ENCODE results near the gene DQX1. TPM values are rescaled to one million over a fixed set of nuclear protein-coding genes. Genes with fewer than 3 reads are reported as not detected.

Gene DQX1
- total and polyA plus RNA-seq, 2 of the 4 experiments (the other 2 are of a cell fraction) = 0.07 TPM; not detected in 1

- peaks cover 22% of the 10 kb centered on the region for H3K27me3 ChIP-seq (ENCODE audit: control insufficient read depth, insufficient read depth, low read length)
- peaks cover 9% of the 10 kb centered on the region for H3K9me1 ChIP-seq (ENCODE audit: insufficient read depth, low read length)
- H4K20me1 ChIP-seq (ENCODE audit: insufficient read depth, low read length) = peaks cover 13% of the 10 kb centered on the region
- H3K56ac ChIP-seq (ENCODE audit: extremely low read depth, insufficient read depth, low read length) = no peak overlapping the region
- ChIA-PET CTCF (no interaction called here), POLR2A (ENCODE audit: unreplicated experiment) (no interaction called here)
- no peak overlapping the region for H2AK9ac ChIP-seq (replicated peaks; ENCODE audit: low read depth, low read length, poor library complexity)
- no TSS peak for BruUV-seq (replicated peaks)
- WGBS, 2 experiments (ENCODE audit: extremely low coverage in 2 of 2, insufficient read length in 1 of 2) = 96% methylated on average over 4 of the region's 10 CpGs; no CpG with 5 or more reads in 1 of the 2 experiments
- ATAC-seq (ENCODE audit: low read depth) (no peak), DNase-seq (no peak)
- no peak overlapping the region for H3K4ac ChIP-seq (ENCODE audit: low read depth, low read length)
- no peak overlapping the region for H3K4me3 ChIP-seq (ENCODE audit: insufficient read depth, low read depth, low read length)
- no peak overlapping the region for H4K5ac ChIP-seq (ENCODE audit: low read depth, low read length)
- H2BK15ac ChIP-seq (ENCODE audit: low read depth, low read length) = no peak overlapping the region
- no peak overlapping the region for H4K91ac ChIP-seq (ENCODE audit: insufficient read depth, low read depth, low read length)
- H3K27ac ChIP-seq (ENCODE audit: insufficient read depth, low read length) = no peak overlapping the region
- TF ChIP-seq, protein P1, sequence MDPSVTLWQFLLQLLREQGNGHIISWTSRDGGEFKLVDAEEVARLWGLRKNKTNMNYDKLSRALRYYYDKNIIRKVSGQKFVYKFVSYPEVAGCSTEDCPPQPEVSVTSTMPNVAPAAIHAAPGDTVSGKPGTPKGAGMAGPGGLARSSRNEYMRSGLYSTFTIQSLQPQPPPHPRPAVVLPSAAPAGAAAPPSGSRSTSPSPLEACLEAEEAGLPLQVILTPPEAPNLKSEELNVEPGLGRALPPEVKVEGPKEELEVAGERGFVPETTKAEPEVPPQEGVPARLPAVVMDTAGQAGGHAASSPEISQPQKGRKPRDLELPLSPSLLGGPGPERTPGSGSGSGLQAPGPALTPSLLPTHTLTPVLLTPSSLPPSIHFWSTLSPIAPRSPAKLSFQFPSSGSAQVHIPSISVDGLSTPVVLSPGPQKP (IDR thresholded peaks at IDR 0.05; ENCODE audit: borderline replicate concordance, low read depth, low read length) = no peak
- TF ChIP-seq RCOR1 (IDR thresholded peaks at IDR 0.05; ENCODE audit: insufficient replicate concordance, low read length) (no peak), RFX5 (IDR thresholded peaks at IDR 0.05; ENCODE audit: low read depth, low read length) (no peak), NFE2L2 (IDR thresholded peaks at IDR 0.05; ENCODE audit: low read depth, low read length) (no peak), FOS (IDR thresholded peaks at IDR 0.05; ENCODE audit: low read depth, low read length) (no peak), BHLHE40 (IDR thresholded peaks at IDR 0.05; ENCODE audit: low read depth, low read length) (no peak), USF2 (IDR thresholded peaks at IDR 0.05; ENCODE audit: low read depth, low read length) (no peak), POLR2A (IDR thresholded peaks at IDR 0.05; ENCODE audit: low read depth, low read length) (no peak), RAD21 (IDR thresholded peaks at IDR 0.05; ENCODE audit: low read length) (no peak), CHD1 (IDR thresholded peaks at IDR 0.05; ENCODE audit: low read depth, low read length) (no peak), SMC3 (IDR thresholded peaks at IDR 0.05; ENCODE audit: low read depth, low read length) (no peak)
- TF ChIP-seq, protein P2, sequence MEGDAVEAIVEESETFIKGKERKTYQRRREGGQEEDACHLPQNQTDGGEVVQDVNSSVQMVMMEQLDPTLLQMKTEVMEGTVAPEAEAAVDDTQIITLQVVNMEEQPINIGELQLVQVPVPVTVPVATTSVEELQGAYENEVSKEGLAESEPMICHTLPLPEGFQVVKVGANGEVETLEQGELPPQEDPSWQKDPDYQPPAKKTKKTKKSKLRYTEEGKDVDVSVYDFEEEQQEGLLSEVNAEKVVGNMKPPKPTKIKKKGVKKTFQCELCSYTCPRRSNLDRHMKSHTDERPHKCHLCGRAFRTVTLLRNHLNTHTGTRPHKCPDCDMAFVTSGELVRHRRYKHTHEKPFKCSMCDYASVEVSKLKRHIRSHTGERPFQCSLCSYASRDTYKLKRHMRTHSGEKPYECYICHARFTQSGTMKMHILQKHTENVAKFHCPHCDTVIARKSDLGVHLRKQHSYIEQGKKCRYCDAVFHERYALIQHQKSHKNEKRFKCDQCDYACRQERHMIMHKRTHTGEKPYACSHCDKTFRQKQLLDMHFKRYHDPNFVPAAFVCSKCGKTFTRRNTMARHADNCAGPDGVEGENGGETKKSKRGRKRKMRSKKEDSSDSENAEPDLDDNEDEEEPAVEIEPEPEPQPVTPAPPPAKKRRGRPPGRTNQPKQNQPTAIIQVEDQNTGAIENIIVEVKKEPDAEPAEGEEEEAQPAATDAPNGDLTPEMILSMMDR (conservative IDR thresholded peaks at IDR 0.05; ENCODE audit: low read depth, low read length) = no peak
- no peak overlapping the region for H3K18ac ChIP-seq (ENCODE audit: low read depth, low read length)
- H2BK120ac ChIP-seq (ENCODE audit: low read depth, low read length) = no peak overlapping the region
- peaks cover 16 to 34% of the 10 kb centered on the region in 2 experiments; a peak in 2 of 4 replicates for H3K79me1 ChIP-seq (ENCODE audit: low read depth in 1 of 2, low read length in 2 of 2)
- H2BK5ac ChIP-seq (ENCODE audit: low read depth, low read length, poor library complexity, severe bottlenecking) = no peak overlapping the region
- H3K9ac ChIP-seq (ENCODE audit: low read depth, low read length) = no peak overlapping the region
- peaks cover 27% of the 10 kb centered on the region for H3K36me3 ChIP-seq (ENCODE audit: control insufficient read depth, insufficient read depth, low read length)
- no peak overlapping the region for H2AFZ ChIP-seq (replicated peaks; ENCODE audit: low read length, poor library complexity)
- dilution Hi-C loops (cut with HindIII; ENCODE audit: low sequenced_read_pairs, unreplicated experiment) = no loop called here
- no peak overlapping the region for H3K23ac ChIP-seq (ENCODE audit: low read depth, low read length)
- in situ Hi-C loops (cut with MboI; ENCODE audit: low sequenced_read_pairs) = no loop called here
- intact Hi-C loops (cut with micrococcal nuclease) = no loop called here
- no peak overlapping the region for H3K14ac ChIP-seq (replicated peaks; ENCODE audit: low read depth, low read length)
- no peak overlapping the region for H2BK20ac ChIP-seq (ENCODE audit: low read depth, low read length)
- no peaks in the 10 kb centered on the region for H3K9me3 ChIP-seq (ENCODE audit: control insufficient read depth, insufficient read depth, low read length)
- no peak overlapping the region for H4K8ac ChIP-seq (ENCODE audit: low read depth in 2 of 2, low read length in 2 of 2)
- no peak overlapping the region for H2AK5ac ChIP-seq (ENCODE audit: low read depth, low read length)
- no peak overlapping the region for H3K4me2 ChIP-seq (ENCODE audit: low read depth, low read length)
- H3K4me1 ChIP-seq (ENCODE audit: control insufficient read depth, insufficient read depth, low read length) = peaks cover 5% of the 10 kb centered on the region
Observed at GRCh38 chr2:74524955-74525716, 895 bp downstream of the DQX1 start.

Data from IMR-90 (cell line).